Nephron progenitor cell (in vitro differentiated cells): ENCODE data around the gene EIF4E1B.

ENCODE experiments used
- DNase-seq: peaks from one replicate; pipeline ENCODE4 v3.0.0; 2021
- H3K27ac Mint-ChIP-seq: 2 replicates; pipeline ENCODE4 v1.8.0; 2021; ENCODE audit warnings: mild to moderate bottlenecking, moderate library complexity, mixed read lengths
- H3K27me3 Mint-ChIP-seq: 2 replicates; pipeline ENCODE4 v1.8.0; 2021; ENCODE audit warnings: mild to moderate bottlenecking, low read depth, mixed read lengths; ENCODE audit not compliant: poor library complexity
- H3K36me3 Mint-ChIP-seq: 2 replicates; pipeline ENCODE4 v1.8.0; 2021; ENCODE audit warnings: low read depth, mixed read lengths
- H3K4me1 Mint-ChIP-seq: 2 replicates; pipeline ENCODE4 v1.8.0; 2021; ENCODE audit warnings: mixed read lengths
- H3K4me3 Mint-ChIP-seq: 2 replicates; pipeline ENCODE4 v1.8.0; 2021; ENCODE audit warnings: mild to moderate bottlenecking, moderate library complexity, mixed read lengths
- H3K9me3 Mint-ChIP-seq: 2 replicates; pipeline ENCODE4 v1.8.0; 2021; ENCODE audit warnings: mild to moderate bottlenecking, moderate library complexity, mixed read lengths
- TF ChIP-seq, protein P1 (sequence below): fragments of 200-600 bp; sonication (generic); IDR thresholded peaks from 2 replicates; pipeline ENCODE4 v1.5.0; 2021; ENCODE audit warnings: antibody characterized with exemption

EIF4E1B gene

DNA sequence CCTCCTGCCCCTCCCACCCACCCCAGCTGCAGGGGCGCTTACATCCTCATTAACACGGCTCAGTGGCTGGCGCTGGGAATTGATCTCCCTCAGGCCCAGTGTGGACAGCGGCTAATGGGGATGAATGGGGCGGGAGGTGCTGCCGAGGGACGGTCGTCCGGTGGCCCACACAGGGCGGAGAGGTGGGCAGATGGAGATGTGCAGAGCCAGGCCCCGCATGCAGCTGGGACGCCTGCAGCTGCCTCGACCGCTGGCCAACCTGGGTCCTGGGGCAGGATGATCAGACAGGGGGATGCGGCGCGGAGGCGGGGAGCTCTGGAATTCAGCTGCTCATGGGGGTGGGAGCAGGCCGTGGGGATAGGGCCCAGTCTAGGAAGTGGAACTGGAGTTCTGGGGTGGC is 34.4 kb downstream of the EIF4E1B start:
- no peak overlapping the region for H3K27ac Mint-ChIP-seq
- no peak overlapping the region for H3K4me3 Mint-ChIP-seq
- peaks cover 67% of the 10 kb centered on the region for H3K27me3 Mint-ChIP-seq
- TF ChIP-seq, protein P1, sequence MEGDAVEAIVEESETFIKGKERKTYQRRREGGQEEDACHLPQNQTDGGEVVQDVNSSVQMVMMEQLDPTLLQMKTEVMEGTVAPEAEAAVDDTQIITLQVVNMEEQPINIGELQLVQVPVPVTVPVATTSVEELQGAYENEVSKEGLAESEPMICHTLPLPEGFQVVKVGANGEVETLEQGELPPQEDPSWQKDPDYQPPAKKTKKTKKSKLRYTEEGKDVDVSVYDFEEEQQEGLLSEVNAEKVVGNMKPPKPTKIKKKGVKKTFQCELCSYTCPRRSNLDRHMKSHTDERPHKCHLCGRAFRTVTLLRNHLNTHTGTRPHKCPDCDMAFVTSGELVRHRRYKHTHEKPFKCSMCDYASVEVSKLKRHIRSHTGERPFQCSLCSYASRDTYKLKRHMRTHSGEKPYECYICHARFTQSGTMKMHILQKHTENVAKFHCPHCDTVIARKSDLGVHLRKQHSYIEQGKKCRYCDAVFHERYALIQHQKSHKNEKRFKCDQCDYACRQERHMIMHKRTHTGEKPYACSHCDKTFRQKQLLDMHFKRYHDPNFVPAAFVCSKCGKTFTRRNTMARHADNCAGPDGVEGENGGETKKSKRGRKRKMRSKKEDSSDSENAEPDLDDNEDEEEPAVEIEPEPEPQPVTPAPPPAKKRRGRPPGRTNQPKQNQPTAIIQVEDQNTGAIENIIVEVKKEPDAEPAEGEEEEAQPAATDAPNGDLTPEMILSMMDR: no peak
- H3K4me1 Mint-ChIP-seq: peaks cover 14% of the 10 kb centered on the region
- peaks cover 3% of the 10 kb centered on the region for H3K9me3 Mint-ChIP-seq
- DNase-seq: peak; percentile 46
- H3K36me3 Mint-ChIP-seq: no peaks in the 10 kb centered on the region

DNA sequence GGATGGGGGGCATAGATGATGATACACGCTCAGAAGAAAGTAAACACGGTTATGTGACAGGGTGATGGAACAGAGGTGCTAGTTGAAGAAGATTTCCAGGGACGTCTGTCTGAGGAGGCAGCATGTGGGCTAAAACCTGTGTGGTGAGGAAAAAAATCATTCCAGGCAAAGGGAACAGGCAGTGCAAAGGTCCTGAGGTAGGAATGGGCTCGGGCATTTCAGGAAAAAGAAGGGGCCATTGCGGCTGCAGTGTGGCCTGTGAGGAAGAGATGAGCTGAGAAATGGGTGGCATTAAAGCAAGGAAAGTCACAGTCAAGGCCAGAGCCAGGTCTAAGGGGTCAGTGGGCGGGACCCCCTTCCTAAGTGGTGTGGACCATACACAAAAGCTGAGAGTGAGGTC is 35.0 kb downstream of the EIF4E1B start:
- DNase-seq: no peak
- Mint-ChIP-seq H3K4me3 (no peak overlapping the region), H3K36me3 (no peaks in the 10 kb centered on the region), H3K27me3 (peaks cover 63% of the 10 kb centered on the region), H3K9me3 (peaks cover 3% of the 10 kb centered on the region), H3K4me1 (peaks cover 14% of the 10 kb centered on the region), H3K27ac (no peak overlapping the region)
- TF ChIP-seq, protein P1: no peak

DNA sequence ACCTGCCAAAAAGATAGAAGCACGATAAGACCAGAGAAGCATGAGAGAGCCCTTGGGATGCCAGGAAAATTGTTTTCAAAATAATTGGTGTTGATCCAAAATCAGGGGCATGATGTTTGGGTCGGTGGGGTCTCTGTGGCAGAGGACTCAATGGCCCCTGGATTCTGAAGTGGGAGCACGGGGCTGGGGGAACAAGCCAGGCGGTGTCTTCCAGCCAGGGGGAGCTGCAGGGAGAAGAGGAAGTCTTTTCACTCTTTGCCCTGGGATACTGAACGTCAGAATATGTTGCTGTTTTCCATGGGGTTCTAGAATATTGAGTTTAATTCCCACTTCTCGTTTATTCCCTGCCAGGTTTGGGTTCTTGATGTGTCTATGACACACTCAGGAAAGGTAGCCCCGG is 37.2 kb downstream of the EIF4E1B start:
- no peaks in the 10 kb centered on the region for H3K36me3 Mint-ChIP-seq
- peaks cover 63% of the 10 kb centered on the region for H3K27me3 Mint-ChIP-seq
- H3K4me3 Mint-ChIP-seq: no peak overlapping the region
- no peak overlapping the region for H3K27ac Mint-ChIP-seq
- DNase-seq: no peak
- H3K9me3 Mint-ChIP-seq: peaks cover 3% of the 10 kb centered on the region
- H3K4me1 Mint-ChIP-seq: peaks cover 14% of the 10 kb centered on the region
- TF ChIP-seq, protein P1: no peak

DNA sequence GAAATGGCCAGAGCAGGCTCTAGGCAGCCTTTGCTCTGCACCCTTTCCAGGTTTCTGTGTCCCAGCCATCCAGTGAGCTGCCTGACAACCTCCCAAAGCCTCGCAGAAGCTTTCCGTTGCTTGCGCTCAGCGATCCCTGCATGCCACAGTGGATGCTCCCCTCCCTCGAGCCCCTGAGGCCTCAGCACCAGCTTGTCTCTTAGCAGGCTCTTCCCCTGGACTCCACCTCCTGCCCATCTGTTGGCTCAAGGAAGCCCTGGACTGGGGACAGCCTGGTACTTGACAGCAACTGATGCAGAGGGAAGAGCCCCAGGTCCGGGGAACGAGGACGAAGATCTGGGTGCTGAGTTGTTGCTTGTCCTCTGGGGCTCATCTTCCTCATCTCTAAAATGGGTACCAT is 40.0 kb downstream of the EIF4E1B start:
- Mint-ChIP-seq H3K36me3 (no peaks in the 10 kb centered on the region), H3K4me1 (peaks cover 1% of the 10 kb centered on the region), H3K9me3 (peaks cover 3% of the 10 kb centered on the region), H3K4me3 (no peak overlapping the region), H3K27ac (no peak overlapping the region), H3K27me3 (peaks cover 51% of the 10 kb centered on the region)
- DNase-seq: no peak
- TF ChIP-seq, protein P1: no peak

DNA sequence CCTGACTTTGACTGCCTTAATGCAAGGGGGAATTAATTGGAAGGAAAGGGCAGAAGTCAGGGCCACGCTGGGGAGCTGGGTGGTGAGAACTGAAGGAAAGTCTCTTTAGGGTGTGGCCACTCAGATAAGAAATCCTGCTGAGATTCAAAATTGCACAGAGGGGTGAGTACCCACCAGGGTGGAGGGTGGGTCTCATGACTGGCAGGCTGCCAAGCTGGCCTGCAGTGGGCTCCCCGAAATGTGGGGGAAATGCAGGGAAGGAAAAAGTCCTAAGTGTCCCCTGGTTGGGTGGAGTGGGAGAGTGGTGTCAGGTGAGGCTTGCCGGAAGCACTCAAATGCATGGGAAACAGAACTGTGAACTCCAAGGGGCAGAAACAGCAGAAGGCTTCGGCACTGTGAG is 40.9 kb downstream of the EIF4E1B start:
- H3K27ac Mint-ChIP-seq: no peak overlapping the region
- DNase-seq: no peak
- H3K27me3 Mint-ChIP-seq: peaks cover 46% of the 10 kb centered on the region
- peaks cover 3% of the 10 kb centered on the region for H3K9me3 Mint-ChIP-seq
- TF ChIP-seq, protein P1: no peak
- H3K4me1 Mint-ChIP-seq: peaks cover 9% of the 10 kb centered on the region
- H3K36me3 Mint-ChIP-seq: no peaks in the 10 kb centered on the region
- no peak overlapping the region for H3K4me3 Mint-ChIP-seq

DNA sequence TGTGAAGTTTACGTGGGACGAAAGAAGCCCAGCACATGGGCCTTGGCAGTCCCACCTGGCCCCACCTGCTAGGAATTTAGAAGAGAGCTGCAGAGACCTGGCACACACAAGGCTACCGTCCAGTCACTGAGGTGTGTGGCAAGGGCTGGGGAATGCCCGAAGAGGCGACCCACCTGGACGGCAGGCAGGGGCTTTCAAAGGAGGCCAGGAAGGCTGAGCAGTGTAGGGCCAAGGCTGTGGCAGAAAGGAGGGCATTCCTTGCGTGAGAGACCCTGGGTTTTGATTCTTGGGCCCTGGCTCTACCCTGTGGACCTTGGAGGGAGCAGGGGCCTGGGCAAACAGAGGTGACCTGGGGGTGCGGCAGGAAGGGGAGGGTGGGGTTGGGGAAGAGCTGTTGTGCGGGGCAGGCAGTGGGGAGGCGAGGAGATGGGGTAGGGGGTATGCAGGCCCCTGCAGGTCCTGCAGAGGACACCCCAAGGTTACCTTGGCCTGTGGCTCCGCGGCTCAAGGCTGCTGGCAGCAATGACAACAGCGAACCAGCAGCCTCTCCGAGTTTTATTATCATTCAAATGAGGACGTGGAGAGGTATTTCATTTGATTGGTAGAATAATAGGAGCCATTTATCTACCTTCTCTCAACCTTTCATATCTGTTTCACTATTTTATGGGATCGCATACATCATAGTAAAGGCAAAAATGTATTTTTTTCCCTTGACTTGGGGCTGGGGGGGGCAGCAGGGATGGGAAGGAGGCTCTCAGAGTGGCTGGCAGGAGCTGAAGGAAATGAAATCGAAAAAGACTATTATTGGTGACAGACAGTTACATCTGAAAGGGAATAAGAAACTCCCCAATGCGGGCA is 41.6 kb downstream of the EIF4E1B start:
- peaks cover 43% of the 10 kb centered on the region for H3K27me3 Mint-ChIP-seq
- H3K9me3 Mint-ChIP-seq: no peaks in the 10 kb centered on the region
- H3K4me1 Mint-ChIP-seq: peaks cover 16% of the 10 kb centered on the region
- no peaks in the 10 kb centered on the region for H3K36me3 Mint-ChIP-seq
- H3K4me3 Mint-ChIP-seq: no peak overlapping the region
- TF ChIP-seq, protein P1: no peak
- no peak overlapping the region for H3K27ac Mint-ChIP-seq
- DNase-seq: no peak
